RWPE2 (cell line): ENCODE results near the gene FAM3D.

ENCODE experiments used
- ATAC-seq: fragments of 200-7000 bp; cut with Tn5 transposase; 3 replicates; pipeline ENCODE4 v1.9.1; 2021; ENCODE audit warnings: low read depth
- DNase-seq: peaks from one replicate; pipeline ENCODE4 v3.0.0-alpha.2; 2020; ENCODE audit warnings: low spot score
- H3K27ac ChIP-seq: fragments of 450-650 bp; 2 replicates; pipeline ENCODE4 v1.5.1; 2017; ENCODE audit warnings: mild to moderate bottlenecking; ENCODE audit not compliant: poor library complexity, severe bottlenecking
- H3K27me3 ChIP-seq: fragments of 250-450 bp; sonication (Bioruptor Pico); 2 replicates; pipeline ENCODE4 v1.5.1; 2021; ENCODE audit warnings: mild to moderate bottlenecking, moderate library complexity; ENCODE audit not compliant: insufficient read depth, poor library complexity, severe bottlenecking
- H3K36me3 ChIP-seq: fragments of 250-450 bp; sonication (Bioruptor Pico); 2 replicates; pipeline ENCODE4 v1.5.1; 2020; ENCODE audit warnings: low read depth, mild to moderate bottlenecking, moderate library complexity
- H3K4me1 ChIP-seq: fragments of 250-450 bp; sonication (Bioruptor Pico); 2 replicates; pipeline ENCODE4 v1.5.1; 2021; ENCODE audit warnings: mild to moderate bottlenecking, moderate library complexity; ENCODE audit not compliant: insufficient read depth, poor library complexity, severe bottlenecking
- H3K4me3 ChIP-seq: fragments of 250-450 bp; sonication (Bioruptor Pico); 2 replicates; pipeline ENCODE4 v1.5.1; 2021; ENCODE audit warnings: mild to moderate bottlenecking, moderate library complexity; ENCODE audit not compliant: severe bottlenecking
- H3K9me3 ChIP-seq: fragments of 250-450 bp; sonication (Bioruptor Pico); 2 replicates; pipeline ENCODE4 v1.5.1; 2021; ENCODE audit warnings: mild to moderate bottlenecking, moderate library complexity; ENCODE audit not compliant: severe bottlenecking
- TF ChIP-seq, protein P1 (sequence below): fragments of 450-650 bp; IDR thresholded peaks from one replicate; pipeline ENCODE4 v1.5.1; 2017; ENCODE audit warnings: mild to moderate bottlenecking, moderate library complexity; ENCODE audit not compliant: poor library complexity, severe bottlenecking

Gene FAM3D

DNA sequence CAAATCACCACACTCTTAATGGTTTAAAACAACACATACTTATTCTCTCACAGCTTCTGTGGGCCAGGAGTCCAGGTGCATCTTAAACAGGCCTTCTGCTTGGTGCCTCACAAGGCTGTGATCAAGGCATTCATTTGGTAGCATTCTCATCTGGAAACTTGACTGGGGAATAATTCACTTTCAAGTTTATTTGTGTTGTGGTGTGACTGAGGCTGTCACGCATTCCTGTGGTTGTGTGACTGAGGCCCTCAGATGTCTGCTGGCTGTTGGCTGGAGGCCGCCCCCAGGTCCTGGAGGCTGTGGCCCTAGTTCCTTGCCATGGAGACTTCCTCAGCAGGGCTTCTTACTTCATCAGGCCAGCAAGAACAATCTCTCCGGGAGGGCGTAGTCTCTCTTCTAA lies 16.9 kb upstream of the FAM3D start:
- no peak overlapping the region for H3K27ac ChIP-seq
- no peak for ATAC-seq
- TF ChIP-seq, protein P1, sequence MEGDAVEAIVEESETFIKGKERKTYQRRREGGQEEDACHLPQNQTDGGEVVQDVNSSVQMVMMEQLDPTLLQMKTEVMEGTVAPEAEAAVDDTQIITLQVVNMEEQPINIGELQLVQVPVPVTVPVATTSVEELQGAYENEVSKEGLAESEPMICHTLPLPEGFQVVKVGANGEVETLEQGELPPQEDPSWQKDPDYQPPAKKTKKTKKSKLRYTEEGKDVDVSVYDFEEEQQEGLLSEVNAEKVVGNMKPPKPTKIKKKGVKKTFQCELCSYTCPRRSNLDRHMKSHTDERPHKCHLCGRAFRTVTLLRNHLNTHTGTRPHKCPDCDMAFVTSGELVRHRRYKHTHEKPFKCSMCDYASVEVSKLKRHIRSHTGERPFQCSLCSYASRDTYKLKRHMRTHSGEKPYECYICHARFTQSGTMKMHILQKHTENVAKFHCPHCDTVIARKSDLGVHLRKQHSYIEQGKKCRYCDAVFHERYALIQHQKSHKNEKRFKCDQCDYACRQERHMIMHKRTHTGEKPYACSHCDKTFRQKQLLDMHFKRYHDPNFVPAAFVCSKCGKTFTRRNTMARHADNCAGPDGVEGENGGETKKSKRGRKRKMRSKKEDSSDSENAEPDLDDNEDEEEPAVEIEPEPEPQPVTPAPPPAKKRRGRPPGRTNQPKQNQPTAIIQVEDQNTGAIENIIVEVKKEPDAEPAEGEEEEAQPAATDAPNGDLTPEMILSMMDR, result no peak

DNA sequence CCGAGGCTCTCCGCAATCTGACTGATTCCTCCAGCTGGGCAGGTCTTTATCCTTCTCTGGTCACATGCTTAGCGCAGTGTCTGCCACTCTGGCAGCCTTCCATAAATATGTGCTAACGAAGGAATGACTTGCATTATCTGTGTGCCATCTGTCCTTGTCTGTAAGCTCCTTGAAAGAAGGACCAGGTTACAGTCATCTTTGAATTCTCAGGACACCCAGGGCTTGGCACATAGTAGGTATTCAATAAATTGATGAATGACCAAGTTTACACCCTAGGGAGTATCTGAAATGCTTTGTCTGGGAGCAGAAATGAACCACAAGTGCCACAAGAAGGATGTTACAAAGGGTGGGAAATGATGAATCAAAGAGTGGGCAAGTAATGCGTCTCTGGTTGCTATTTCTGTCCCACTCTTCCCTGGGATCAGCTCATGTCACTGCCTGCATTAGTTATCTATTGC lies 16.5 kb upstream of the FAM3D start:
- H3K36me3 ChIP-seq, result no peaks in the 10 kb centered on the region
- H3K27ac ChIP-seq, result no peak overlapping the region
- H3K4me1 ChIP-seq, result no peaks in the 10 kb centered on the region
- H3K27me3 ChIP-seq, result no peaks in the 10 kb centered on the region
- ATAC-seq, result no peak
- DNase-seq, result no peak
- no peak overlapping the region for H3K4me3 ChIP-seq
- TF ChIP-seq, protein P1, result no peak
- no peaks in the 10 kb centered on the region for H3K9me3 ChIP-seq

More for the DNA sequence above, 16.9 kb upstream of the FAM3D start:
- no peaks in the 10 kb centered on the region for H3K27me3 ChIP-seq
- no peaks in the 10 kb centered on the region for H3K36me3 ChIP-seq
- no peaks in the 10 kb centered on the region for H3K4me1 ChIP-seq
- H3K9me3 ChIP-seq, result no peaks in the 10 kb centered on the region
- no peak overlapping the region for H3K4me3 ChIP-seq
- DNase-seq, result no peak

DNA sequence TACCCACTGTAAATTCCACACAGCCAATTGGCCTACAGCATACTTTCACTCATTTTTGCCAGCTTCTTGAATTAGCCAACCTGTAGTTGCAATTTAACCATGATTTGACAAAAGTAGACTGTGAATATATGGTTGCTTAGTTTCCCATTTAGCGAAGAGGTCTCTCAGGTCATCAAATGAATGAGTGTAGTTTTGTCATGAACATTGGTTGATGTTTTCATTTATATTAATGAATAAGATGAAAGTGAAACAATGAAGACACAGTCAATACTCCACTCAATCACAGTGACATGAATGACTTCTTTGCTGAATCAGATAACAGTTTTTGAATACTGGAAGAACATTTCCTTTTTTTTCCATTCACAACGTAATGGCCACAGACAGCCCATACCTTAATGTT lies 15.3 kb upstream of the FAM3D start:
- no peaks in the 10 kb centered on the region for H3K4me1 ChIP-seq
- no peak overlapping the region for H3K4me3 ChIP-seq
- DNase-seq (no peak), ATAC-seq (no peak)
- no peaks in the 10 kb centered on the region for H3K27me3 ChIP-seq
- no peaks in the 10 kb centered on the region for H3K36me3 ChIP-seq
- H3K9me3 ChIP-seq, result no peaks in the 10 kb centered on the region
- TF ChIP-seq, protein P1, result no peak
- no peak overlapping the region for H3K27ac ChIP-seq

DNA sequence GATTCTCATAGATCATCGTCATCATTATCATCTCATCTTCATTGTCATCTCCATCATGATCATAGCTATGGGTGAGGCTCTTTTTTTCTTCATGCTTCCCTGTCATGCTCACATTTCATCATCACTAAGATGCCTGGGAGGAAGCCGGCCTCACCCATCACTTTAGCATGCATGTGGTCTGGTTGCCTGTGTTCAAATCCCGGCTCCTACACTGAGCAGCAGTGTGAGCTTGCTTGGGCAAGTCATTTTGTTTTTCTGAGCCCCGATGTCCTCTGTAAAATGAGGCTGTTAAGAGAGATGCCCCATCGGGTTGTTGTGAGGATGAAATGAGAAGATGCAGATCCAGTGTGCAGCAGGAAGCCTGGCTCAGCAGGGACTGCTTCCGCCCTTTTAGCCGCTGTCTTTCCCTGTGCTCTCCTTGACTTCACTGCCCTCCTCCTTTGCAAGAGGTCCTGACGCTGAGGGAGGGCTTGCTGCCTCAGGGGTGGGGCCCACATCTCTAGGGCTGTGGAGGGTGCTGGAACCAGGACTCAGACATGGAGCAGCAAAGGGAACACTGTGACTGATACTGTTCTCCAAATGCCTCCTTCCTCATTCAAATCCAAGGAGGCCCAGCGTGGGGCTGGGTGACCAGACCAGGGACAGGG lies 14.4 kb upstream of the FAM3D start:
- Histone ChIP-seq H3K4me3 (no peak overlapping the region), H3K27me3 (no peaks in the 10 kb centered on the region), H3K36me3 (no peaks in the 10 kb centered on the region), H3K27ac (no peak overlapping the region), H3K4me1 (no peaks in the 10 kb centered on the region), H3K9me3 (no peaks in the 10 kb centered on the region)
- DNase-seq (no peak), ATAC-seq (no peak)
- TF ChIP-seq, protein P1, result no peak

DNA sequence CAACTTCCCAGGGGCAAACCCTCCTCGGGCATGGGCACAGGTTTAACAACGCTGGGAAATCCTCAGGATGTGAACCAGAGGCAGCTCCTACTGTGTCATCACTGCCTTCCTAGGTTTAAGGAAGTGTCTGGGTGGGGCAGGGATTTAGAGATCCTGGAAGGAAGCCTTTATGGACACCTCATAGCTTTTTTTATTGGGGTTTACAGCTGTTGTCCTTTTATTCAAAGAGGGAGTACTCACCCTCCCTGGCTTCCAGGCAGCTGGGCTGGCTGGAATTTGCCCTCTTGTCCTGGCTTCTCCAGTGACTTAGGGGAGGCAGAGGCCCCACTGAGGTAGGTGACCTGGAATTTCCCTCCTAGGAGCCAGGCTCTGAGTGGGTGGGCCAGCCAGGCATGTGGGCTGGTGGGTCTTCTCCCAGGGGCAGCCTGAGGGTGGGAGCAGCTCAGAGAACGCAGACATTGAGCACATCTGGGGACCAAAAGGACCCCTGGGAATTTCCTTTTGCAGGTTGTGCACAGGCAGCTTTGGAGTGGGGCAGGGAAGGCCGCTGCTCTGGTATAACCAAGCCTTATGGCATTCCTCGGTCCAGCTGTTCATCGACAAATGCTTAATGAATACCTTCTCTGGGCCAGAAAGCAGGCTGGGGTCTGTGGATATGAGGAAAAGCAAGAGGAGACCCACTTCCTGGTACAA lies 13.5 kb upstream of the FAM3D start:
- H3K4me1 ChIP-seq, result no peaks in the 10 kb centered on the region
- no peaks in the 10 kb centered on the region for H3K9me3 ChIP-seq
- no peaks in the 10 kb centered on the region for H3K27me3 ChIP-seq
- ATAC-seq (peak; percentile 64), DNase-seq (no peak)
- no peak overlapping the region for H3K4me3 ChIP-seq
- no peak overlapping the region for H3K27ac ChIP-seq
- no peaks in the 10 kb centered on the region for H3K36me3 ChIP-seq
- TF ChIP-seq, protein P1, result no peak
